Gastroesophageal sphincter (tissue), 4 donors: ENCODE data around the gene PIBF1. TPM values are rescaled to one million over a fixed set of nuclear protein-coding genes. Genes with fewer than 3 reads are reported as not detected.

ENCODE experiments used
- ATAC-seq: fragments of 150-250 bp; one replicate; pipeline ENCODE4 v1.9.1; 2016; ENCODE audit warnings: mild to moderate bottlenecking, moderate library complexity
- H3K27ac ChIP-seq, 4 donors: fragments of 200-600 bp; sonication (generic) in 3 of 4; 1 replicate in 3 of 4; 2 replicates in 1 of 4; pipeline ENCODE4 v1.5.1; 2016 to 2019
- H3K27me3 ChIP-seq: fragments of 200-600 bp; sonication (generic); one replicate; pipeline ENCODE4 v1.5.1; 2019
- H3K36me3 ChIP-seq, 2 donors: fragments of 200-600 bp; sonication (generic); one replicate each; pipeline ENCODE4 v1.5.1; 2019; ENCODE audit warnings: control low read depth in 1 of 2
- H3K4me1 ChIP-seq, 3 donors: fragments of 200-600 bp; sonication (generic); 1 replicate in 2 of 3; 2 replicates in 1 of 3; pipeline ENCODE4 v1.5.1; 2016 to 2019; ENCODE audit warnings: control low read depth in 2 of 3
- H3K4me3 ChIP-seq, 2 donors: fragments of 200-600 bp; sonication (generic); one replicate each; pipeline ENCODE4 v1.5.1; 2019; ENCODE audit warnings: mild to moderate bottlenecking in 1 of 2, moderate library complexity in 1 of 2
- H3K9me3 ChIP-seq, 3 donors: fragments of 200-600 bp; sonication (generic); one replicate each; pipeline ENCODE4 v1.5.1; 2017 to 2019; ENCODE audit warnings: control low read depth in 2 of 3
- EP300 ChIP-seq: sonication (generic); formaldehyde crosslinking; IDR thresholded peaks from one replicate; pipeline ENCODE4 v1.6.1; 2017; ENCODE audit warnings: antibody characterized with exemption, mild to moderate bottlenecking
- POLR2A ChIP-seq, 2 donors: fragments of 450-650 bp; IDR thresholded peaks; one replicate each; pipeline ENCODE4 v1.6.1; 2017; ENCODE audit warnings: antibody characterized with exemption in 2 of 2, mild to moderate bottlenecking in 2 of 2, moderate library complexity in 1 of 2
- POLR2AphosphoS5 ChIP-seq: sonication (generic); formaldehyde crosslinking; IDR thresholded peaks from one replicate; pipeline ENCODE4 v1.6.1; 2017; ENCODE audit warnings: antibody characterized with exemption
- WGBS, 2 donors: methylation state at CpG; one replicate each; pipeline ENCODE4 v1.1.5; 2018; ENCODE audit warnings: low coverage in 1 of 2; 5-methylcytosine and 5-hydroxymethylcytosine counted together
- total RNA-seq, 4 donors: library from RNA; depleted of rRNA; stranded (reverse); fragments of >200 nt; gene quantifications; one replicate each; pipeline ENCODE4 v1.1.0, GENCODE V29; 2016
- TF ChIP-seq, protein P1 (sequence below), 4 experiments: fragments of 200-600 bp in 2 of 4; fragments of 450-650 bp in 2 of 4; sonication (generic) in 1 of 4; IDR thresholded peaks; one replicate each; pipeline ENCODE4 v1.5.1; 2017 to 2019; ENCODE audit warnings: antibody characterized with exemption in 4 of 4, mild to moderate bottlenecking in 2 of 4, moderate library complexity in 2 of 4

Gene PIBF1
- total RNA-seq, 4 donors from 2014 or later = 13.1 to 38.4 (median 22.3) TPM

DNA sequence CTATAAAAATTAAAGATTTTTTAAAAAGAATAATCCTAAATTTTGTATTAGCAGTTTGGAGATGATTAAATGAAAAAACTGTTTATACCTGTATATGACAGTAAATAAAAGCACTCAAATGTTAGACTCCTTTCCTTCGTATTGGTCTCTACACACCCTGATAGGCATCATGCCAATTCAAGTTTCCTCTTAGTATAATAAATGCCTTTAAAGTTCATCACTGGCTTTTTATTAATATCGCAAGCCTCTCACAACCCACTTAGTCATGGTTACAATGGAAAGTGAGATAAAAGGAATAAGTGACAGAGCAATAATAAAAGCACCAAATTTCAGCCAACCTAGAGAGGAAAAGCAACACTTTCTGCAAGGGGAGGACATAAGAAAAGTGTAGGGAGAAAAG lies 102.2 kb downstream of the PIBF1 start:
- no peak for ATAC-seq
- Histone ChIP-seq H3K4me3 (no peak overlapping the region), H3K4me1 (no peaks in the 10 kb centered on the region), H3K36me3 (no peaks in the 10 kb centered on the region), H3K27me3 (no peaks in the 10 kb centered on the region), H3K27ac (no peak overlapping the region), H3K9me3 (no peaks in the 10 kb centered on the region)
- 76 to 83% methylated on average over 2 of the region's 2 CpGs for WGBS, 2 donors
- TF ChIP-seq POLR2A (IDR thresholded peaks at IDR 0.05) = no peak
- TF ChIP-seq POLR2AphosphoS5 = no peak
- no peak for TF ChIP-seq EP300
- TF ChIP-seq, protein P1, sequence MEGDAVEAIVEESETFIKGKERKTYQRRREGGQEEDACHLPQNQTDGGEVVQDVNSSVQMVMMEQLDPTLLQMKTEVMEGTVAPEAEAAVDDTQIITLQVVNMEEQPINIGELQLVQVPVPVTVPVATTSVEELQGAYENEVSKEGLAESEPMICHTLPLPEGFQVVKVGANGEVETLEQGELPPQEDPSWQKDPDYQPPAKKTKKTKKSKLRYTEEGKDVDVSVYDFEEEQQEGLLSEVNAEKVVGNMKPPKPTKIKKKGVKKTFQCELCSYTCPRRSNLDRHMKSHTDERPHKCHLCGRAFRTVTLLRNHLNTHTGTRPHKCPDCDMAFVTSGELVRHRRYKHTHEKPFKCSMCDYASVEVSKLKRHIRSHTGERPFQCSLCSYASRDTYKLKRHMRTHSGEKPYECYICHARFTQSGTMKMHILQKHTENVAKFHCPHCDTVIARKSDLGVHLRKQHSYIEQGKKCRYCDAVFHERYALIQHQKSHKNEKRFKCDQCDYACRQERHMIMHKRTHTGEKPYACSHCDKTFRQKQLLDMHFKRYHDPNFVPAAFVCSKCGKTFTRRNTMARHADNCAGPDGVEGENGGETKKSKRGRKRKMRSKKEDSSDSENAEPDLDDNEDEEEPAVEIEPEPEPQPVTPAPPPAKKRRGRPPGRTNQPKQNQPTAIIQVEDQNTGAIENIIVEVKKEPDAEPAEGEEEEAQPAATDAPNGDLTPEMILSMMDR (IDR thresholded peaks at IDR 0.05) = no peak

DNA sequence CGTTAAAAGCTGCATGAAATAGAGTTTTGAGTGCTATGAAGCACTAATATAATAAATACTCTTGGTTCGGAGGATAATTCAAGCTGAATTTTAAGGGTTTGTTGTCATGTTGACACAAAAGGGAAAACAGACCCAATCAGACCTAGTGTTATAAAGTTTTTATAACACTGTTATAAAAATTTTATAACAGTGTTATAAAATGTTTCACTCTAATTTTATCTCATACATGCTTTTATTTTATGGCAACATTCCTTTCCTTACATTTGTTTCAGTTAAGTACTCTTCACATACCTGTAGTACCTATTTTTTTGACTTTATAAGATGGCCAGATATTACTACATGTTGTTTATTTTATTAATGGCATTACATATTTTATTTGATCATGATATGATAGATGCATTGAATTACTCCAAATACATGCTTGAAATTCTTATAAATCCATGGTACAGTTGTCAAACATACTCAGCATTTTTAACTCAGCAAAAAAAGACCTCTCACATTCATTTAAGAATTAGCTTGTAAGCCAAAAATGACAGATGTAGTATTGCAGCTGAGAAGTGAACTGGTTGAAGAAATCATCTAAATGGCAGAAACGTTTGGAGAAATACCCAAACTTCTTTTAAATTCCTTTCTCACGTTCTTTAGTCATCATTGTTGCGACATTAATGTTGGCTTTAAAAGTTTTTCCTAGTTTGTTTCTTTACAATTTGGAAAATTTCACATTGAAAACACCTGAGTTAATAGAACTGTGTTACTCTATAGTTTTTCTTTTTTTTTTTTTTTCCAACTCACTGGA lies 104.5 kb downstream of the PIBF1 start:
- Histone ChIP-seq H3K36me3 (no peaks in the 10 kb centered on the region), H3K4me3 (no peak overlapping the region), H3K27me3 (no peaks in the 10 kb centered on the region), H3K4me1 (no peaks in the 10 kb centered on the region), H3K27ac (no peak overlapping the region), H3K9me3 (no peaks in the 10 kb centered on the region)
- ATAC-seq = no peak
- WGBS, 2 donors = 61 to 77% methylated on average over 5 of the region's 5 CpGs
- TF ChIP-seq POLR2A (IDR thresholded peaks at IDR 0.05) = no peak
- TF ChIP-seq EP300 = no peak
- TF ChIP-seq, protein P1 (IDR thresholded peaks at IDR 0.05) = no peak
- TF ChIP-seq POLR2AphosphoS5 = no peak

DNA sequence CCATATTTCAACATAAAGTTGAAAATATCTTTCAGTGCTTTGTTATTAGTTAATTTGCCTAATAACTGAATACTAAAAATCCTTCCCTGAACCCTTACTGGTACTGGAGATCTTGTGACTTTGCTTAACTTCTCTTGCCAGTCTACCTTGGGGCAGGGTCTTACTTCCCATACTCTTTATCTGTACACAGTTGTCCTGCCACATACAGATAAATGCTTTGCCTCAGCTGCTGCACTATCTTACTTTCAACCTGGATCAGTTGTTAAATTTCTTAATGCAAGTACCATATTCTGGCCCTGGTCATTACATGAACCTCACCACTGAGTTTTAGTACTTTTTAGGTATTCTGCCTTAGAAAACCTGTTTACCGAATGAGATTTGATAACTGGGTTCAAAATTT lies 107.6 kb downstream of the PIBF1 start:
- no peaks in the 10 kb centered on the region for H3K36me3 ChIP-seq
- H3K9me3 ChIP-seq = no peaks in the 10 kb centered on the region
- no peaks in the 10 kb centered on the region for H3K4me1 ChIP-seq
- WGBS, 2 donors = 94 to 100% methylated on average over 1 of the region's 1 CpG
- no peak for ATAC-seq
- TF ChIP-seq EP300 = no peak
- TF ChIP-seq, protein P1 (IDR thresholded peaks at IDR 0.05) = no peak
- no peak overlapping the region for H3K27ac ChIP-seq
- H3K4me3 ChIP-seq = no peak overlapping the region
- no peaks in the 10 kb centered on the region for H3K27me3 ChIP-seq

DNA sequence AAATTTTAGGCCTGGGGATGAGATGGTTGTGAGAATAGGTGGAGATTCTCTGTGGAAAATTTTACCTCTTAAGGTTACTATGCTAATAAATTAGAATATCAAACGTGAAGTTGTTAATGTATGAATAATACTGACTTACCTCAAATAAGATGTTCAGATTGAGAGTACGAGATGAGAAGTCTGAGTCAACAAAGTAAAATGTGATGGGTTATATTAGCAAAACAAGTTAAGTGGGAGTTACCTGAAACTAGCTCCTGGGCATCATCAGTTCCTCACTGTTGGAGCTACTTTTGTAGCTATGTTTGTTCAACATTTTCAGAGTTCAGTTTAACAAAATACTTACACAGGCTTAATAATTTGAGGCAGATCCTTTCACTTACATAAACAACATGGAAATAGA lies 108.6 kb downstream of the PIBF1 start:
- Histone ChIP-seq H3K9me3 (no peaks in the 10 kb centered on the region), H3K4me1 (no peaks in the 10 kb centered on the region), H3K4me3 (no peak overlapping the region), H3K36me3 (peaks cover 0 to 2% of the 10 kb centered on the region in 2 donors), H3K27ac (no peak overlapping the region), H3K27me3 (no peaks in the 10 kb centered on the region)
- WGBS, 2 donors = 84 to 100% methylated on average over 1 to 2 of the region's 2 CpGs
- ATAC-seq = no peak
- no peak for TF ChIP-seq EP300

DNA sequence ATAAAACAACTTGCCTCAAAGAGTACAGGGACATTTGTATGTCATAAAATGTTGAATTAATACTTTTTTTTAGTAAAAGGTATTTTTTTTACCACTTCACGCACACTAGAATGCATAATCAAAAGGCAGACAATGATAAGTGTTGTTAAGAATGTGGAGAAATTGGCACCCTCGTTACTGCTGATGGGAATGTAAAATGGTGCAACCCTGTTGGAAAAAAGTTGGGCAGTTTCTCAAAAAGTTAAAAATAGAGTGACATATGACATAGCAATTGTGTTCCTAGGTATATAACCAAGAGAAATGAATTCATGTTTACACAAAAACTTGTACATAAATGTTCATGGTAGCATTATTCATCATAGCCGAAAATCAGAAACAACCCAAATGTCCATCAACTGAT lies 109.5 kb downstream of the PIBF1 start:
- TF ChIP-seq, protein P1 (IDR thresholded peaks at IDR 0.05) = no peak
- no peak for TF ChIP-seq EP300
- TF ChIP-seq POLR2A (IDR thresholded peaks at IDR 0.05) = no peak
- no peak for TF ChIP-seq POLR2AphosphoS5
- ATAC-seq = no peak

More for the DNA sequence above, 109.5 kb downstream of the PIBF1 start:
- Histone ChIP-seq H3K36me3 (peaks cover 0 to 10% of the 10 kb centered on the region in 2 donors), H3K9me3 (no peaks in the 10 kb centered on the region), H3K4me1 (no peaks in the 10 kb centered on the region), H3K27ac (no peak overlapping the region), H3K4me3 (no peak overlapping the region), H3K27me3 (no peaks in the 10 kb centered on the region)
- 91 to 98% methylated on average over 3 of the region's 3 CpGs for WGBS, 2 donors
